Measurements from ENCODE around the gene ZNF716. TPM values are rescaled to one million over a fixed set of nuclear protein-coding genes. Genes with fewer than 3 reads are reported as not detected.
A peak's percentile ranks its signal among the peaks of the same experiment; 100 is the strongest.
"Not testable (repeated sequence)": the region's sequence is repeated elsewhere in the genome, so short reads cannot be mapped to it uniquely, and the experiment has no call there.

The ZNF716 gene
- total and polyA plus RNA-seq, 11 donors, result not detected

DNA sequence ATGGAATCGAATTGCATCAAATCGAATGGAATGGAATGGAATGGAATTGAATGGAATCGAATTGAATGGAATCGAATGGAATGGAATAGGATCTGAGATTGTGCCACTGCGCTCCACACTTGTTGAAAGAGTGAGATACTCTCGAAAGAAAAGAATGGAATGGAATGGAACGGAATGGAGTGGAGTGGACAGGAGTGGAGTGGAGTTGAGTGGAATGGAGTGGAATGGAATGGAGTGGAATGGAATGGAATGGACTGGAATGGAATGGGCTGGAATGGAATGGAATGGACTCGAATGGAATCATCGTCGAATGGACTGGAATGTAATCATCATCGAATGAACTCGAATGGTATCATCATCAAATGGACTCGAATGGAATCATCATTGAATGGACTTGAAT lies 38.0 kb downstream of the ZNF716 start:
- Histone ChIP-seq H3K27me3 (no peaks in the 10 kb centered on the region), H3K4me1 (no peaks in the 10 kb centered on the region), H3K9me3 (peaks cover 0 to 85% (median 51%) of the 10 kb centered on the region in 12 donors), H3K27ac (no peak overlapping the region), H3K36me3 (no peaks in the 10 kb centered on the region), H3K4me3 (no peak overlapping the region)
- ATAC-seq (no peak), DNase-seq (no peak)
- intact Hi-C loops (cut with DNase I), result no loop called here
- WGBS, 4 donors, result 76 to 84% (median 79%) methylated on average over 13 of the region's 13 CpGs
- TF ChIP-seq POLR2A (IDR thresholded peaks at IDR 0.05), result no peak
- TF ChIP-seq, protein P1, sequence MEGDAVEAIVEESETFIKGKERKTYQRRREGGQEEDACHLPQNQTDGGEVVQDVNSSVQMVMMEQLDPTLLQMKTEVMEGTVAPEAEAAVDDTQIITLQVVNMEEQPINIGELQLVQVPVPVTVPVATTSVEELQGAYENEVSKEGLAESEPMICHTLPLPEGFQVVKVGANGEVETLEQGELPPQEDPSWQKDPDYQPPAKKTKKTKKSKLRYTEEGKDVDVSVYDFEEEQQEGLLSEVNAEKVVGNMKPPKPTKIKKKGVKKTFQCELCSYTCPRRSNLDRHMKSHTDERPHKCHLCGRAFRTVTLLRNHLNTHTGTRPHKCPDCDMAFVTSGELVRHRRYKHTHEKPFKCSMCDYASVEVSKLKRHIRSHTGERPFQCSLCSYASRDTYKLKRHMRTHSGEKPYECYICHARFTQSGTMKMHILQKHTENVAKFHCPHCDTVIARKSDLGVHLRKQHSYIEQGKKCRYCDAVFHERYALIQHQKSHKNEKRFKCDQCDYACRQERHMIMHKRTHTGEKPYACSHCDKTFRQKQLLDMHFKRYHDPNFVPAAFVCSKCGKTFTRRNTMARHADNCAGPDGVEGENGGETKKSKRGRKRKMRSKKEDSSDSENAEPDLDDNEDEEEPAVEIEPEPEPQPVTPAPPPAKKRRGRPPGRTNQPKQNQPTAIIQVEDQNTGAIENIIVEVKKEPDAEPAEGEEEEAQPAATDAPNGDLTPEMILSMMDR (IDR thresholded peaks at IDR 0.05), result no peak

DNA sequence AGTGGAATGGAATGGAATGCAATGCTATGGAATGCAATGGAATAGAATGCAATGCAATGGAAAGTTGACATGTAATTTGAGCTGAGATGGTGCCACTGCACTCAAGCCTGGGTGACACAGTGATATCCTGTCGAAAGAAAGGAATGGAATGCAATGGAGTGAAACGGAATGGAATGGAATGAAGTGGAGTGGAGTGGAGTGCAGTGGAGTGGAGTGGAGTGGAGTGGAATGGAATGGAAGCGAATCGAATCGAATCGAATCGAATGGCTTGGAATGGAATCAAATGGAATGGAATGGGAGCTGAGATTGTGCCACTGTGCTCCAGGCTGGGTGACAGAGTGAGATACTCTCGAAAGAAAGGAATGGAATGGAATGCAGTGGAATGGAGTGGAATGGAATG lies 45.1 kb downstream of the ZNF716 start:
- WGBS, 4 donors, result 69 to 79% (median 77%) methylated on average over 8 of the region's 8 CpGs
- not testable (repeated sequence) for ATAC-seq

DNA sequence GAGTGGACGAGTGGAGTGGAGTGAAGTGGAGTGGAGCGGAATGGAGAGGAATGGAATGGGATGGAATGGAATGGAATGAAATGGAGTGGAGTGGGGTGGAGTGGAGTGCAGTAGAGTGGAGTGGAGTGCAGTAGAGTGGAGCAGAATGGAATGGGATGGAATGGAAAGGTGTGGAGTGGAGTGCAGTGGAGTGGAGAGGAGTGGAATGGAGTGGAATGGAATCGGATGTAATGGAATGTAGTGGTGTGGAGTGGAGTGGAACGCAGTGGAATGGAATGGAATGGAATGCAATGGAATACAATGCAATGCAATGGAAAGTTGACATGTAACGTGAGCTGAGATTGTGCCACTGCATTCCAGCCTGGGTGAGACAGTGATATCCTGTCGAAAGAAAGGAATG lies 46.4 kb downstream of the ZNF716 start:
- peaks cover 0 to 72% (median 39%) of the 10 kb centered on the region in 12 donors for H3K9me3 ChIP-seq
- intact Hi-C loops (cut with DNase I), result no loop called here
- no peak for DNase-seq
- H3K27ac ChIP-seq, result no peak overlapping the region
- TF ChIP-seq, protein P1 (IDR thresholded peaks at IDR 0.05), result no peak
- no peak for TF ChIP-seq POLR2A (IDR thresholded peaks at IDR 0.05)
- no peaks in the 10 kb centered on the region for H3K27me3 ChIP-seq
- ATAC-seq, result peak in 1 of 4 donors; percentile 36
- WGBS, 4 donors, result 55 to 60% (median 59%) methylated on average over 6 of the region's 6 CpGs
- no peaks in the 10 kb centered on the region for H3K4me1 ChIP-seq
- no peak overlapping the region for H3K4me3 ChIP-seq
- no peaks in the 10 kb centered on the region for H3K36me3 ChIP-seq

More for the DNA sequence above, 45.1 kb downstream of the ZNF716 start:
- peaks cover 0 to 79% (median 36%) of the 10 kb centered on the region in 12 donors for H3K9me3 ChIP-seq
- DNase-seq; H3K4me3 ChIP-seq; intact Hi-C loops (cut with DNase I); H3K36me3 ChIP-seq; H3K4me1 ChIP-seq; H3K27me3 ChIP-seq; H3K27ac ChIP-seq: not testable (repeated sequence)

DNA sequence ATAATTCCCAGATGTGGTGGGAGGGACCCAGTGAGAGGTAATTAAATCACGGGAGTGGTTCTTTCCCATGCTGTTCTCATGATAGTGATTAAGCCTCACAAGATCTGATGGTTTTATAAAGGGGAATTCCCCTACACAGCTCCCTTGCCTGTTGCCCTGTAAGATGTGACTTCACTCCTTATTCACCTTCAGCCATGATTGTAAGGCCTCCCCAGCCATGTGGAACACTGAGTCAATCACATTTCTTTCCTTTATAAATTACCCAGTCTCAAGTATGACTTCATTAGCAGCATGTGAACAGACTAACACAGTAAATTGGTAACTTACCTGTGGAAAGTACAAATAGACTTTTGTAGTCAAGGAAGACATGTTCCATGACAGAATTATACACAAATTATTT lies 55.2 kb downstream of the ZNF716 start:
- 19 to 83% (median 77%) methylated on average over 1 of the region's 1 CpG for WGBS, 4 donors
- Histone ChIP-seq H3K9me3 (peaks cover 0 to 64% (median 7%) of the 10 kb centered on the region in 12 donors), H3K36me3 (no peaks in the 10 kb centered on the region), H3K4me3 (no peak overlapping the region), H3K27ac (no peak overlapping the region), H3K4me1 (no peaks in the 10 kb centered on the region), H3K27me3 (no peaks in the 10 kb centered on the region)
- DNase-seq, result no peak
- no peak for ATAC-seq
- no peak for TF ChIP-seq POLR2A (IDR thresholded peaks at IDR 0.05)
- TF ChIP-seq, protein P1 (IDR thresholded peaks at IDR 0.05), result no peak
- intact Hi-C loops (cut with DNase I), result no loop called here

MicroRNAs encoded within 50 kb of the gene (microRNA counts, 767-probe panel; counts per million panel counts)
- microRNA hsa-miR-3147, result 0 to 71.6 counts per million in 2 donors

Small RNA genes lying within 50 kb of the gene (microRNA-seq; reads per million reads assigned to microRNA genes)
- gene MIR3147, result 0 reads per million in 4 donors

Data from heart left ventricle (tissue), 16 donors.